Loucy (cell line): Measurements from ENCODE around the gene CHCHD4.

Experiments used
- H2AFZ ChIP-seq: fragments of 200-600 bp; sonication (generic); 2 replicates; pipeline ENCODE4 v1.6.0; 2016; ENCODE audit warnings: antibody characterized with exemption, mild to moderate bottlenecking, low read length, moderate library complexity
- H3F3A ChIP-seq: fragments of 200-600 bp; 2 replicates; pipeline ENCODE4 v1.6.0; 2016; ENCODE audit warnings: antibody characterized with exemption, low read depth, mild to moderate bottlenecking
- H3K27me3 ChIP-seq: fragments of 200-600 bp; sonication (generic); 2 replicates; pipeline ENCODE4 v1.6.1; 2014; ENCODE audit warnings: low read length, mild to moderate bottlenecking; ENCODE audit not compliant: insufficient read depth, poor library complexity, severe bottlenecking
- H3K36me3 ChIP-seq: fragments of 200-600 bp; sonication (generic); 2 replicates; pipeline ENCODE4 v1.6.1; 2016; ENCODE audit warnings: low read length; ENCODE audit not compliant: insufficient read depth
- H3K4me1 ChIP-seq: fragments of 200-600 bp; sonication (generic); 2 replicates; pipeline ENCODE4 v1.5.1; 2014; ENCODE audit warnings: low read length, mild to moderate bottlenecking; ENCODE audit not compliant: insufficient read depth, poor library complexity, severe bottlenecking
- H3K4me2 ChIP-seq: fragments of 200-600 bp; sonication (generic); 2 replicates; pipeline ENCODE4 v1.6.0; 2014; ENCODE audit warnings: antibody characterized with exemption, low read length, low read depth, mild to moderate bottlenecking; ENCODE audit not compliant: poor library complexity, severe bottlenecking
- H3K4me3 ChIP-seq: fragments of 200-600 bp; sonication (generic); 2 replicates; pipeline ENCODE4 v1.5.1; 2014; ENCODE audit warnings: low read length, mild to moderate bottlenecking, mixed read lengths; ENCODE audit not compliant: poor library complexity, severe bottlenecking
- H3K79me2 ChIP-seq: fragments of 200-600 bp; sonication (generic); 2 replicates; pipeline ENCODE4 v1.6.1; 2014; ENCODE audit warnings: low read length; ENCODE audit not compliant: insufficient read depth
- H3K9ac ChIP-seq: fragments of 200-600 bp; sonication (generic); 2 replicates; pipeline ENCODE4 v1.6.0; 2014; ENCODE audit warnings: mild to moderate bottlenecking, low read depth, low read length, moderate library complexity; ENCODE audit not compliant: poor library complexity, severe bottlenecking
- H3K9me2 ChIP-seq: fragments of 200-600 bp; sonication (generic); replicated peaks from 2 replicates; pipeline ENCODE4 v1.6.1; 2016; ENCODE audit warnings: low read depth, low read length, mixed read lengths
- H3K9me3 ChIP-seq: fragments of 200-600 bp; sonication (generic); 2 replicates; pipeline ENCODE4 v1.6.1; 2014; ENCODE audit warnings: mild to moderate bottlenecking, antibody characterized with exemption, low read length, low read depth; ENCODE audit not compliant: insufficient read depth
- H4K20me1 ChIP-seq: fragments of 200-600 bp; sonication (generic); 2 replicates; pipeline ENCODE4 v1.6.0; 2014; ENCODE audit warnings: antibody characterized with exemption, low read length, mild to moderate bottlenecking; ENCODE audit not compliant: insufficient read depth, poor library complexity, severe bottlenecking
- EZH2phosphoT487 ChIP-seq: fragments of 200-600 bp; IDR thresholded peaks from 2 replicates; pipeline ENCODE4 v1.6.1; 2018; ENCODE audit warnings: antibody characterized with exemption, mild to moderate bottlenecking, moderate library complexity, borderline replicate concordance
- TF ChIP-seq, protein P1 (sequence below): fragments of 200-600 bp; sonication (generic); conservative IDR thresholded peaks from 2 replicates; pipeline ENCODE4 v1.5.1; 2014; ENCODE audit warnings: mild to moderate bottlenecking, antibody characterized with exemption, low read length

Gene CHCHD4

DNA sequence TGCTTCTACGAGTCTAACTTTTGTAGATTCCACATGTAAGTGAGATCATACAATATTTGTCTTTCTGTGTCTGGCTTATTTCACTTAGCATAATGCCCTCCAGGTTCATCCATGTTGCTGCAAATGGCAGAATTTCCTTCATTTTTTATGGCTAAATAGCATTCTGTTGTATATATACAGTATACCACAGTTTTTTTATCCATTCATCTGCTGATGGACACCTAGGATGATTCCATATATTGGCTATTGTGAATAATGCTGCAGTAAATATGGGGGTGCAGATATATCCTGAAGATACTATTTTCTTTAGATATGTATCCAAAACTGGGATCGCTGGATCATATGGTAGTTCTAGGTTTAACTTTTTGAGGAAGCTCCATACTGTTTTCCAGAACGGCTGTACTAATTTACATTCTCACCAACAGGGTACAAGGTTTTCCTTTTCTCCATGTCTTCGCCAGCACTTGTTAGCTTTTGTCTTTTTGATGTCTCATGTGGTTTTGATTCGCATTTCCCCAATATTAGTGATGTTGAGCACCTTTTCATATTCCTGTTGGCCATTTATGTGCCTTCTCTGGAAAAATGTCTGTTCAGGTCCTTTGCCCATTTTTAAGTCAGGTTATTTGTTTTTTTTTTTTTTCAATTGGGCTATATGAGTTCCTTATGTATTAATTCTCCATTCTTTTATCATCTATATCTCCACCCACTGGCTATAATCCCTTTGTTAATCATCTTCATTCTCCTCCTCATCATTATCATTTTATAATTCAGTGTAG, 26.9 kb downstream of the CHCHD4 start:
- Histone ChIP-seq H4K20me1 (no peaks in the 10 kb centered on the region), H3K4me1 (no peaks in the 10 kb centered on the region), H3K9ac (no peak overlapping the region), H3F3A (no peaks in the 10 kb centered on the region), H3K36me3 (no peaks in the 10 kb centered on the region), H3K4me2 (no peak overlapping the region), H3K27me3 (no peaks in the 10 kb centered on the region), H2AFZ (no peak overlapping the region), H3K9me3 (no peaks in the 10 kb centered on the region), H3K79me2 (no peaks in the 10 kb centered on the region), H3K9me2 (no peaks in the 10 kb centered on the region), H3K4me3 (no peak overlapping the region)
- TF ChIP-seq, protein P1, sequence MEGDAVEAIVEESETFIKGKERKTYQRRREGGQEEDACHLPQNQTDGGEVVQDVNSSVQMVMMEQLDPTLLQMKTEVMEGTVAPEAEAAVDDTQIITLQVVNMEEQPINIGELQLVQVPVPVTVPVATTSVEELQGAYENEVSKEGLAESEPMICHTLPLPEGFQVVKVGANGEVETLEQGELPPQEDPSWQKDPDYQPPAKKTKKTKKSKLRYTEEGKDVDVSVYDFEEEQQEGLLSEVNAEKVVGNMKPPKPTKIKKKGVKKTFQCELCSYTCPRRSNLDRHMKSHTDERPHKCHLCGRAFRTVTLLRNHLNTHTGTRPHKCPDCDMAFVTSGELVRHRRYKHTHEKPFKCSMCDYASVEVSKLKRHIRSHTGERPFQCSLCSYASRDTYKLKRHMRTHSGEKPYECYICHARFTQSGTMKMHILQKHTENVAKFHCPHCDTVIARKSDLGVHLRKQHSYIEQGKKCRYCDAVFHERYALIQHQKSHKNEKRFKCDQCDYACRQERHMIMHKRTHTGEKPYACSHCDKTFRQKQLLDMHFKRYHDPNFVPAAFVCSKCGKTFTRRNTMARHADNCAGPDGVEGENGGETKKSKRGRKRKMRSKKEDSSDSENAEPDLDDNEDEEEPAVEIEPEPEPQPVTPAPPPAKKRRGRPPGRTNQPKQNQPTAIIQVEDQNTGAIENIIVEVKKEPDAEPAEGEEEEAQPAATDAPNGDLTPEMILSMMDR: no peak
- TF ChIP-seq EZH2phosphoT487: no peak

DNA sequence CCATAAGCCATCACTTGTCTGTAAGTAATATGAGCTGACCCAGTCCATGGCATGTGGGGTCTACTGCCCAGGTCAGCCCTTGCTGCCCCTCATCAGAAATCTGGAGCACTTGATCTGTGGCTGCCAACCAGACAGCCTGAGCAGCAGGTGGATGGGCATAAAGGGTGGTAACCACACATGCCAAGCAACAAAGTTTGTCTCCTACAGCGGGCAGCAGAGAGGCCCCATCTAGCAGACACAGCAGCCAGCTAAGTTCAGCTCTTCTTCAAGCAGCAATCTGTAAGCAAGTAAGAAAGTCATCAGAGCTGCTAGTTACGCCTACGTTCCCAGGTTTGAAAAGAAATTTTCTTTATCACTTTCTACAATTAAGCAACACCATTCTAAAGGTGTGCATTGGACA, 27.9 kb downstream of the CHCHD4 start:
- Histone ChIP-seq H4K20me1 (no peaks in the 10 kb centered on the region), H3K9ac (no peak overlapping the region), H3K9me3 (no peaks in the 10 kb centered on the region), H3K9me2 (no peaks in the 10 kb centered on the region), H3K36me3 (no peaks in the 10 kb centered on the region), H3K4me3 (no peak overlapping the region), H3K79me2 (no peaks in the 10 kb centered on the region), H3K4me2 (no peak overlapping the region), H3F3A (no peaks in the 10 kb centered on the region), H3K27me3 (no peaks in the 10 kb centered on the region), H3K4me1 (no peaks in the 10 kb centered on the region), H2AFZ (no peak overlapping the region)
- no peak for TF ChIP-seq EZH2phosphoT487

- Histone ChIP-seq H3F3A (no peaks in the 10 kb centered on the region), H4K20me1 (no peaks in the 10 kb centered on the region)
These were observed 30.8 kb downstream of the CHCHD4 start for GRCh38 chr3:14093831-14094230.

More at GRCh38 chr3:14093831-14094230, 30.8 kb downstream of the CHCHD4 start:
- H3K4me2 ChIP-seq: no peak overlapping the region
- H3K4me1 ChIP-seq: no peaks in the 10 kb centered on the region
- H3K79me2 ChIP-seq: no peaks in the 10 kb centered on the region
- H3K9me2 ChIP-seq: no peaks in the 10 kb centered on the region
- H3K9ac ChIP-seq: no peak overlapping the region
- H3K27me3 ChIP-seq: no peaks in the 10 kb centered on the region
- no peak for TF ChIP-seq EZH2phosphoT487
- TF ChIP-seq, protein P1: no peak
- H2AFZ ChIP-seq: no peak overlapping the region
- no peak overlapping the region for H3K4me3 ChIP-seq
- no peaks in the 10 kb centered on the region for H3K36me3 ChIP-seq
- no peaks in the 10 kb centered on the region for H3K9me3 ChIP-seq
